C4-2B (cell line): ENCODE data around the gene YARS1.

Experiments used
- ZFX ChIP-seq: fragments of 450-650 bp; IDR thresholded peaks from 2 replicates; pipeline ENCODE4 v1.6.1; 2017
- TF ChIP-seq, protein P1 (sequence below): fragments of 450-650 bp; conservative IDR thresholded peaks from 2 replicates; pipeline ENCODE4 v1.5.1; 2017; ENCODE audit warnings: mild to moderate bottlenecking

DNA sequence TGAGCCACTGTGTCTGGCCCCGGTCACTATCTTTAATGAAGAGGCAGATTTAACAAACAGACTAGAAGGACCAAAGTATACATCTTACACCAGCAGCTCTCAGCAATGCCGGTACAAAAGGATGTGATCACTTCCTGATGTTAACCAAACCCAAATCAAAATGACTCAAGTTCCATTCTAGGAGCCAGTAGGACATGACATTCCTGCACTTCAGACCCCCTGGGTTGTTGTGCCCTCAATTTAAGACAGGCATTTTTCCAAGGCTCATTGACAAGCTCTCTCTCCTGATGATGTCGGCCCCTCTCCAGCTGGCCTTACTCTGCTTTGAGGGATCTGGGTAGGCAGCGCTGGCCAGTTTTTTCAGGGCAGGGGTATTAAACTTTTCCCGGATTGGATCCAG lies 35.1 kb downstream of the YARS1 start:
- TF ChIP-seq, protein P1, sequence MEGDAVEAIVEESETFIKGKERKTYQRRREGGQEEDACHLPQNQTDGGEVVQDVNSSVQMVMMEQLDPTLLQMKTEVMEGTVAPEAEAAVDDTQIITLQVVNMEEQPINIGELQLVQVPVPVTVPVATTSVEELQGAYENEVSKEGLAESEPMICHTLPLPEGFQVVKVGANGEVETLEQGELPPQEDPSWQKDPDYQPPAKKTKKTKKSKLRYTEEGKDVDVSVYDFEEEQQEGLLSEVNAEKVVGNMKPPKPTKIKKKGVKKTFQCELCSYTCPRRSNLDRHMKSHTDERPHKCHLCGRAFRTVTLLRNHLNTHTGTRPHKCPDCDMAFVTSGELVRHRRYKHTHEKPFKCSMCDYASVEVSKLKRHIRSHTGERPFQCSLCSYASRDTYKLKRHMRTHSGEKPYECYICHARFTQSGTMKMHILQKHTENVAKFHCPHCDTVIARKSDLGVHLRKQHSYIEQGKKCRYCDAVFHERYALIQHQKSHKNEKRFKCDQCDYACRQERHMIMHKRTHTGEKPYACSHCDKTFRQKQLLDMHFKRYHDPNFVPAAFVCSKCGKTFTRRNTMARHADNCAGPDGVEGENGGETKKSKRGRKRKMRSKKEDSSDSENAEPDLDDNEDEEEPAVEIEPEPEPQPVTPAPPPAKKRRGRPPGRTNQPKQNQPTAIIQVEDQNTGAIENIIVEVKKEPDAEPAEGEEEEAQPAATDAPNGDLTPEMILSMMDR, result no peak
- TF ChIP-seq ZFX, result no peak
